Measurements from ENCODE around the gene LRRC28. TPM values are rescaled to one million over a fixed set of nuclear protein-coding genes. Genes with fewer than 3 reads are reported as not detected.
A peak's percentile ranks its signal among the peaks of the same experiment; 100 is the strongest.

LRRC28 gene
- total RNA-seq, 2 donors from 2014 or later = 24.8 to 32.2 TPM

DNA sequence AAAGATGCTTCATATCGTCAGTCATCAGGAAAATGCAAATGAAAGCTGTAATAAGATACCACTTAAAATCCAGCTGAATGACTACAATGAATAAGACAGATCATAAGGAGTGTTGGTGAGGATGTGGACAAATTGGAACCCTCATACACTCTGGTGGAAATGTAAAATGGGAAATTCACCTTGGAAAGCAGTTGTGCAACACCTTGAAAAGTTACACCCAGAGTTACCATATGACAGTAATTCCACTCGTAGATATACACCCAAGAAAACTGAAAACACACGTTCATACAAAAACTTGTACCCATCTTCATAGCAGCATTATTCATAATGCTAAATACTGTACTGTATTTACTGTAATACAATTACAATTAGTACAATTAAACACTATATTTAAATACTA, 4.2 kb upstream of the LRRC28 start:
- intact Hi-C loops (cut with DNase I, micrococcal nuclease) = no loop called here
- no peak for DNase-seq
- no peak for ATAC-seq

DNA sequence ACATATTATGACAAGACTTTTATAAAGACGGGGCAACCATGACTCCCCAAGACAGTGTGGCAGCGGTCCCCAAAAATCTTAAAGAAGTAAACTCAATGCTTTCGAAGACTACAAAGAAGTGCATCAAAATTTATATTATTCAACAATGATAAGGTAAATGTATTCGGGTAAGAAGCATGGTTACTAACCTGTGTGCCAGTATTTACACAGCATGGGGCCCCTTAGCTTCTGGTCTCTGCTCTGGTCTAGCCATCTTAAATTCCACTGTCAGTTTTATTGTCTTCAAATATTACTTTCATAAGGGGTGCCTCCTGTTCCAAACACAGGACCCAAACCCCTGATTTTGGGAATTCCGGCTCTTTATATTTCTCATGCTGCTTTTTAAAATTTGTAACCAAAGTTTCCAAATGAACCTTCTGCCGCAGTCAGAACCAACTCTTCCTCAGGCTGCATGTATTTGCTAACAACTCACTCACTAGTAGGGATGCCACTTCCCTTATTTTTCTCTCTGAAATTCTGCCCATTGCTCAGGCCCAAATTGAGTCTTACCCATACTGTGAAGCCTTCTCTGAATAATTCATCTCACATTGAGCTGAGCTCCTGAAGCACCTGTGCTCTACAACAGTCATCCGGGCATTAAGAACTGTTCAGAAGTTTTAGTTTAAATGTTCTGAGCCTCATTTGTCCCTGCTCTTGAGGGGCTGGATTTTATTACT, 3.1 kb upstream of the LRRC28 start:
- intact Hi-C loops (cut with DNase I, micrococcal nuclease) = no loop called here
- ATAC-seq (no peak), DNase-seq (no peak)

DNA sequence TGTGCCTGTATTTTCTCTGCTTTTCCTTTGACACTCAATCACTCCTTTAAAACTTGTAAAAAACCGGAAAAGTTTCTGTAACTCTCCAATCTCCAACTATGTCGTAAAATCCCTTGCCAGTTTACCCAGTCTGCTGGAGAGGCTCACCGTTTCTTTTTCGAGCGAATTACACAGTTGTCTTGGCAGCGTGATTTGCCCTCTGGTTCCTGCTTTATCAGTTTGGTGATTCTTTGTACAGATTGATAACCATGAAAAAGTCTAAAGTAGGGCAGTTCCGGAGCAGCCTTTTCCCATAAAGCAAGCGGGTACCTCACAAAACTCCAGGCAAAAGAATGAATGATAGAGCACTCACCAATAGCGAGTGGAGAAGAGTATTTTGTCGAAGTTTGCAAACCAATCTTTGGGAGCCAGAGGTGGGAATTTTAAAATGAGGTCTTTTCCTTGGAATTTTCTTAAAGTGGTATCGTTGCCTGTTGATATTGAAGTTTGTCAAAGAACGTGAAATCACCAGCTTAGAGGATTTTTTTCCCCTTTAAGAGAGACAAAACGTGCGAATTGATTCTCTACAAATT, 1.9 kb upstream of the LRRC28 start, which contains the start of gene TTC23:
Gene TTC23, minus strand, starts transcription at position 312 of the 572 bp plus-strand sequence. CDS start 20,869 bp downstream, outside the sequence.
- peak; percentile 31 for DNase-seq
- ATAC-seq = peak; percentile 43
- intact Hi-C loops (cut with DNase I, micrococcal nuclease) = no loop called here

GRCh38 chr15:99250001-99250400, 1.3 kb upstream of the LRRC28 start:
- DNase-seq = no peak
- intact Hi-C loops (cut with DNase I, micrococcal nuclease) = no loop called here

GRCh38 chr15:99250494-99250856, 806 bp upstream of the LRRC28 start:
- intact Hi-C loops (cut with DNase I, micrococcal nuclease) = no loop called here
- ATAC-seq (no peak), DNase-seq (no peak)

More at GRCh38 chr15:99250001-99250400, 1.3 kb upstream of the LRRC28 start:
- ATAC-seq = no peak

- peak; percentile 10 for ATAC-seq
- DNase-seq = peak in 1 of 2 donors; percentile 28
- intact Hi-C loops (cut with DNase I, micrococcal nuclease) = no loop called here
Measured at GRCh38 chr15:99252326-99252725, 1.0 kb downstream of the LRRC28 start.

GRCh38 chr15:99253381-99254090, 2.3 kb downstream of the LRRC28 start:
- intact Hi-C loops (cut with DNase I, micrococcal nuclease) = no loop called here

DNA sequence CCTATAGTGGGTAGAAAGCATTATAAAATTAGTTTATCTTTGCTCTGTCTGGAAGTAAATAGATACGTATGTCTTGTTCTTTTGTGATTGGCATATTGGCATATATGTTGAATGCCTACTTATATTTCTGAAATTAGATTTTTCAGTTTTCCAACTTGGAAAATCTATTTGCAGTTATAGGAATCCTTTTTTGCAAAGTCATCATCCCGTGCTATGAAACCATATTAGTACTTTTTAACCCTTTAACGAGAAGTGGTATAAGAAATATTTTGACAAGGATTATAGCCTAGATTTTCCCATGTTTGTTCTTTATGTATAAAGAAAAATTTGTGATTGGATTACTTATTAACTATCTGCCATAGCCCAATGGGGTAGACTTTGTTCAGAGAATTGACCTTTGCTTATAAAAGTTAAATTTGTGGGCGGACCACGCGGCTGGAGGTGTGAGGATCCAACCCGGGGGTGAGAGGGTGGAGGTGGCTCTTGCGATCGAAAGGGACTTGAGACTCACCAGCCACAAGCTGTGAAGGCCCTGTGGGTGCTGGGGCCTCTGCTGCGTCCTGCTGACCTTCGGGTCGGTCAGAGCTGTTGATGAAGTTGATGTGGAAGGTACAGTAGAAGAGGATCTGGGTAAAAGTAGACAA, 5.9 kb downstream of the LRRC28 start:
- intact Hi-C loops (cut with DNase I, micrococcal nuclease) = no loop called here
- DNase-seq (peak in 1 of 2 donors; percentile 41), ATAC-seq (peak; percentile 89)

More at GRCh38 chr15:99253381-99254090, 2.3 kb downstream of the LRRC28 start:
- no peak for DNase-seq
- no peak for ATAC-seq

- intact Hi-C loops (cut with DNase I, micrococcal nuclease) = no loop called here
- DNase-seq = no peak
- no peak for ATAC-seq
Measured at GRCh38 chr15:99264125-99264524, 12.8 kb downstream of the LRRC28 start.

DNA sequence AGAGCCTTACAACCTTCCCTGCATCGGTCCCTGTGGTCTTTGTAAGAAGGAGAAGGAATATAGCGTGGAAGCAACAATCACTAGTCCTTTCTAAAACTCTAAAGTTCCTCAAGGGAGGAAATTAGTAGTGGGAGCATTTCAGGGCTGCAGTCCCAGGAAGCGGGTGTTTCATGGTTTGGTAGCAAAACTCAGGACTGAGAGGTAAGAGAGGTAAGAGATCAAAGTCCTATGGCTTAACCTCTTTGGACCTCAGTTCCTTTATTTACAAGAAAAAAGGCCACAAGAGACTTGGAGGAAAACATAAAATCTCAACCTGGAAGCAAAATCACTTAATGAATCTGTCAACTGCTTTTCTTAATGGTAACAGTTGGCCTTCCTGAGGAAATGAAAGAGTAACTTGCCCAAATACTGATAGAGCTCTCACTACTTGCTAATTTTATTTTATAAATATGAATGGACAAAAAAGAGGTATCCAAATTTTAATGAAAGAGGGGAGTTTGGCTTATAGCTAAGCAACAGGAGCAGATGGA, 14.3 kb downstream of the LRRC28 start:
- DNase-seq = no peak
- peak; percentile 40 for ATAC-seq
- intact Hi-C loops (cut with DNase I, micrococcal nuclease) = no loop called here

DNA sequence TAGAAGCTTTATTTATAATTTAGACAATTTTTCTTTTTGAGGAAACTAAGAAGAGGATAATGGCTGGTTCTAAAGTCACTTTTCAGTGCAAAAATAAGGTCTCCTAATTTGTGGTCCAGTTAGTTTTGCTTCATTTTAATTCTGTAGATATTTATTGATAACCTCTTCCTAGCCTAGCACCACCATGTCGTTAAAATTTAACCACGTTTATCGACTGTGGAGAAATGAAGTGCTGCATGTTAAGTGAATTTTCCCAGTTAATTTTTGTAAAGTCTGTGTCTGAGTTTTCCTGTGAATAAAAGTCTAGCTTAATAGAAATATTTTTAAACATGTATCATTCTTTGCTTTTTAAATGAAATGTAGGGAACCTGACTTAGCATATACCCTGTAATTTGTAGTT, 16.7 kb downstream of the LRRC28 start:
- intact Hi-C loops (cut with DNase I, micrococcal nuclease) = no loop called here
- DNase-seq (no peak), ATAC-seq (no peak)

- ATAC-seq (peak; percentile 80), DNase-seq (peak in 1 of 2 donors; percentile 22)
- intact Hi-C loops (cut with DNase I, micrococcal nuclease) = no loop called here
Measured at GRCh38 chr15:99268431-99268830, 17.1 kb downstream of the LRRC28 start.

GRCh38 chr15:99273801-99274200, 22.5 kb downstream of the LRRC28 start:
- no peak for DNase-seq
- intact Hi-C loops (cut with DNase I, micrococcal nuclease) = loop anchor here in 1 of 2 donors (5.0 kb wide), 1 partner anchor 484 kb away; no protein-coding TSS in a partner anchor
- ATAC-seq = no peak

DNA sequence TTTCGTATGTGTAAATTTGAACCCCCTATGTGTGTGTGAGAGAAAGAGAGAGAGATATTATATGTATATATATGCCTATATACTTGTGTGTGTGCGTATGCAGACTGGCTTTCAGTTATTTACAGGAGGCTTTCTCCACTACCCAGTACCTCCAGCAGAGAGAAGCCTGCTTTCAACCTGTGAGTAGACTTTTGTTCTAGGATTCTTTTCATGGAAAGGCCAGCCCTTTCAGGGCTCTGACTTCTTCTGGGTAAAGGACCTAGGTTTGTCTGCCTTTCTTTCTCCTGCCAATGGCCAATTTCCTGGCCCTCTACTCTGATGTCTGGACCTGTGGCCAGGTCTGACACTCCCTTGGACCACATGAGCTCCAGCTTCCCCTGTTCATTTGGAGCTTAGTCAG, 23.8 kb downstream of the LRRC28 start:
- intact Hi-C loops (cut with DNase I, micrococcal nuclease) = no loop called here

GRCh38 chr15:99275525-99276128, 24.3 kb downstream of the LRRC28 start:
- intact Hi-C loops (cut with DNase I, micrococcal nuclease) = no loop called here
- ATAC-seq (no peak), DNase-seq (no peak)

More for the DNA sequence above, 23.8 kb downstream of the LRRC28 start:
- ATAC-seq (no peak), DNase-seq (no peak)

DNA sequence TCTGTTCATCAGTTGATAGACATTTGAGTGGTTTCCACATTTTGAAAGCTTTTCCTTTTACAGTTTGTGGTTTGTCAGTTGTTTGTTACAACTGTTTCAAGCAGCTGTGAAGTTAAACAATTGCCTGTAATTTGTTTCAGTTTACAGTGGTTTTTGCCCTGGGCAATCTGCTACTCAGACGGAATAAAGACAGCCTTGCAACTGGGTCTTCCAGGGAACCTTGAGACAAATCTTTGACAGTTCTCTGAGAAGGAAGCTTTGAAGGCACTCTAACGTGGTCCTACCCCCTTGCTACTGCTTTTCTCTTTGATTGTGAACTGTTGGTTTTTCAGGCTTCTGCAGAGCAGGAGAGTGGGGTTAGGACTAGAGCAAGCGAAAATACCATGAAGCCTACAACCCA, 28.0 kb downstream of the LRRC28 start:
- no peak for DNase-seq
- ATAC-seq = no peak
- intact Hi-C loops (cut with DNase I, micrococcal nuclease) = no loop called here

DNA sequence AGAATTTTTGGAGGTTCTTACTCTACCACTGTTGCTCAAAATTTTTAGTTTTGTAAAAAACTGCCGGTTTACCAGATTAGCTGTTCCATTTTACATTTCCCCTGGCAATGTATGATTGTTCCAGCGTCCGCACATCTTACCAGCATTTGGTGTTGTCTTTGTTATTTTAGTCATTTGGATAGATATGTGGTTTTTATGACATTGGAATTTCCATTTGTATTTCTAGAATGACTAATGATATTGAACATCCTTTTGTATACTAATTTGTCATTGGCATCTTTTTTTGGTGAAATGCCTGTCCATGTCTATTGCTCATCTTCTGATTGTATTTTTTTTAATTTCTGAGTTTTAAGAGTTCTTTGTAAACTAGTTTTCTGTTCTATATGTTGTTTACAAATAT, 28.5 kb downstream of the LRRC28 start:
- intact Hi-C loops (cut with DNase I, micrococcal nuclease) = no loop called here
- ATAC-seq (no peak), DNase-seq (no peak)

- intact Hi-C loops (cut with DNase I, micrococcal nuclease) = no loop called here
- DNase-seq (no peak), ATAC-seq (peak; percentile 61)
Measured at GRCh38 chr15:99282121-99282520, 30.8 kb downstream of the LRRC28 start.

GRCh38 chr15:99282586-99282985, 31.3 kb downstream of the LRRC28 start:
- ATAC-seq = peak; percentile 33
- DNase-seq = no peak
- intact Hi-C loops (cut with DNase I, micrococcal nuclease) = no loop called here

Measured in left colon (tissue), 2 donors.